Measurements from ENCODE around the gene SBK3.

Gene SBK3, protein sequence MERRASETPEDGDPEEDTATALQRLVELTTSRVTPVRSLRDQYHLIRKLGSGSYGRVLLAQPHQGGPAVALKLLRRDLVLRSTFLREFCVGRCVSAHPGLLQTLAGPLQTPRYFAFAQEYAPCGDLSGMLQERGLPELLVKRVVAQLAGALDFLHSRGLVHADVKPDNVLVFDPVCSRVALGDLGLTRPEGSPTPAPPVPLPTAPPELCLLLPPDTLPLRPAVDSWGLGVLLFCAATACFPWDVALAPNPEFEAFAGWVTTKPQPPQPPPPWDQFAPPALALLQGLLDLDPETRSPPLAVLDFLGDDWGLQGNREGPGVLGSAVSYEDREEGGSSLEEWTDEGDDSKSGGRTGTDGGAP

DNA sequence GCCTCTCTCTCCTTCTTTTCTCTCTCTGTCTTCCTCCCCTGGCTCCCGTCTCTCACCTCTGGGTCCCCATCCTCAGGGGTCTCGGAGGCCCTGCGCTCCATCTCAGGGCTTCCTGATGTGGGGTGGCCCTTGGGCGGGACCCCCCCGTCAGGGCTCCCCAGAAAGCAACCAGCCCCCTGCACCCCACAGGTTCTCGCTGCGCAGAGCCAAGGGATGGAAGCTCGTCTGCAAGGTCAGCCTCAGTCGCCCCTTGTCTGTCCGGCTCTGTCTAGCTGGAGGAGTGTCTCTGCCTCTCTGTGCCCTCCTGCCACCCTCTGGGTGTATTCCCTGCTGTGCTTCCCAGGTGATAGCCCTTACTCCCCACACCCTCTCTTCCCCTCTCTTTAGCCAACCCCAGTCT is at the start of gene SBK3:
Gene SBK3 (minus strand): TSS at position 101 of the 400 bp plus-strand sequence. CDS start 0 bp downstream, at position 101.
- H3K4me3 ChIP-seq (ENCODE audit: low read depth, low read length) = no peak within 1 kb of the TSS
- DNase-seq (ENCODE audit: low read depth) = no peak
- no peak for TF ChIP-seq POLR2A (IDR thresholded peaks at IDR 0.05; ENCODE audit: extremely low read depth, insufficient read length)
- TF ChIP-seq, protein P1, sequence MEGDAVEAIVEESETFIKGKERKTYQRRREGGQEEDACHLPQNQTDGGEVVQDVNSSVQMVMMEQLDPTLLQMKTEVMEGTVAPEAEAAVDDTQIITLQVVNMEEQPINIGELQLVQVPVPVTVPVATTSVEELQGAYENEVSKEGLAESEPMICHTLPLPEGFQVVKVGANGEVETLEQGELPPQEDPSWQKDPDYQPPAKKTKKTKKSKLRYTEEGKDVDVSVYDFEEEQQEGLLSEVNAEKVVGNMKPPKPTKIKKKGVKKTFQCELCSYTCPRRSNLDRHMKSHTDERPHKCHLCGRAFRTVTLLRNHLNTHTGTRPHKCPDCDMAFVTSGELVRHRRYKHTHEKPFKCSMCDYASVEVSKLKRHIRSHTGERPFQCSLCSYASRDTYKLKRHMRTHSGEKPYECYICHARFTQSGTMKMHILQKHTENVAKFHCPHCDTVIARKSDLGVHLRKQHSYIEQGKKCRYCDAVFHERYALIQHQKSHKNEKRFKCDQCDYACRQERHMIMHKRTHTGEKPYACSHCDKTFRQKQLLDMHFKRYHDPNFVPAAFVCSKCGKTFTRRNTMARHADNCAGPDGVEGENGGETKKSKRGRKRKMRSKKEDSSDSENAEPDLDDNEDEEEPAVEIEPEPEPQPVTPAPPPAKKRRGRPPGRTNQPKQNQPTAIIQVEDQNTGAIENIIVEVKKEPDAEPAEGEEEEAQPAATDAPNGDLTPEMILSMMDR (IDR thresholded peaks at IDR 0.05; ENCODE audit: low read depth, low read length) = no peak
- TF ChIP-seq, protein P2, sequence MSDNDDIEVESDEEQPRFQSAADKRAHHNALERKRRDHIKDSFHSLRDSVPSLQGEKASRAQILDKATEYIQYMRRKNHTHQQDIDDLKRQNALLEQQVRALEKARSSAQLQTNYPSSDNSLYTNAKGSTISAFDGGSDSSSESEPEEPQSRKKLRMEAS (IDR thresholded peaks at IDR 0.05; ENCODE audit: low read depth, low read length) = no peak
- TF ChIP-seq MYC (IDR thresholded peaks at IDR 0.05; ENCODE audit: low read depth, low read length) = no peak

DNA sequence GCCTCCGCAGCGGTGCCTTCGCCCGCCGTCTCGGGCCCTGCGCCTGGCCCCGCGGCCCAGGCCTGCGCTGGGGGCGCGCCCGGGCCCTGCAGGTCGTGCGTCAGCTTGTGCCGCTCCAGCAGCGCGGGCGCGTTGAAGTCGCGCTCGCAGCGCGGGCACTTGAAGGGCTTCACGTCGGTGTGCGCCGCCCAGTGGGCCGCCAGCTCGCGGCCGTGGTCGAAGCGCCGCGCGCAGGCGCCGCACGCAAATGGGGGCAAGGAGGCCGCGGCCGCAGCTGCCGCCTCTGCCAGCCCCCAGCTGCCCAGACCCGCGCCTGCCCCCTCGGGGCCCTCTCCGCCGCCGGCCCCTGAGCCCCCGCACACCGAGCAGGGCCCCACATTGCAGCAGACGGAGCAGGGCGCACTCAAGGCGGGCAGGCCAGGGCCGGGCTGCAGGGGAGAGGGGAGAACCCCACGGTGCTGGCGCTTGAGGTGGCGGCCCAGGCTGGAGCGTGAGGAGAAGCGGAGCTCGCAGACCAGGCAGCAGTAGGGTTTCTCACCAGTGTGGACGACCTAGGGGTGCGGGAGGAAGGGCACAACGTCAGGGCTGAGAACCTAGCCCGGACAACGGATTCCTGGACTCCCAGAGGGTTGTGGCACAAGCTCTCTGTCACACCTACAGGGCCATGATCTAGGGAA is 47.9 kb upstream of the SBK3 start:
- TF ChIP-seq, protein P2 (IDR thresholded peaks at IDR 0.05; ENCODE audit: low read depth, low read length) = no peak
- TF ChIP-seq MYC (IDR thresholded peaks at IDR 0.05; ENCODE audit: low read depth, low read length) (no peak), POLR2A (IDR thresholded peaks at IDR 0.05; ENCODE audit: extremely low read depth, insufficient read length) (no peak)
- TF ChIP-seq, protein P1 (IDR thresholded peaks at IDR 0.05; ENCODE audit: low read depth, low read length) = no peak
- DNase-seq (ENCODE audit: low read depth) = no peak
- no peak overlapping the region for H3K4me3 ChIP-seq (ENCODE audit: low read depth, low read length)

DNA sequence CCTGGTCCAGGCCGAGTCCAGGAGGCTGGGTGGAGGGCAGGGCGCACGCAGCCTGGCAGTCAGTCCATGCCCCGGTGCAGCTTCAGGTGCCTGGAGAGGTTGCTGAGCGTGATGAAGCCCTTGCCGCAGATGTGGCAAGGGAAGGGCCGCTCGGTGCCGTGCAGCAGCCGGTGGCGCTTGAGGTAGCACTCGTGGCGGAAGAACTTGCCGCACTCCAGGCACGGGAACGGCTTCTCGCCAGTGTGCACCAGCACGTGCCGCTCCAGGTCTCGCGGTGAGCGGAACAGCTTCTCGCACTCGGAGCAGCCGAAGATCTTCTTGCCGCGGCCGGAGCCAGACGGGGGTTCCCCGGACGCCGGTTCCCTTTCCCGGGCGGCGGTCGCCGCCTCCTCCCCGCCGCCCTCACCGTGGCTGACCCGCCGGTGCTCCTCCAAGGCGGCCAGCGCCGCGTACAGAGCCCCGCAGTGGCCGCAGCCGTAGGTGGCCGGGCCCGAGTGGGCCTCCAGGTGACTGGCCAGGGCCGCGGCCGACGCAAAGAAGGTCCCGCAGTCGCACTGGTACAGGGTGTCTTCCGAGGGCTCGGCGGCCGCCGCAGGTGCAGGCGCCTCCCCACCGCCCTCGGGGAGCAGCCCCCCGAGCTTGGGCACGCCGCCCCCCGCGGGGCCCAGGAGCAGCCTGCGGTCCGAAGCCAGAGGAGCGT is 47.2 kb upstream of the SBK3 start:
- no peak for DNase-seq (ENCODE audit: low read depth)
- no peak overlapping the region for H3K4me3 ChIP-seq (ENCODE audit: low read depth, low read length)
- no peak for TF ChIP-seq POLR2A (IDR thresholded peaks at IDR 0.05; ENCODE audit: extremely low read depth, insufficient read length)
- TF ChIP-seq, protein P1 (IDR thresholded peaks at IDR 0.05; ENCODE audit: low read depth, low read length) = no peak
- TF ChIP-seq, protein P2 (IDR thresholded peaks at IDR 0.05; ENCODE audit: low read depth, low read length) = no peak
- TF ChIP-seq MYC (IDR thresholded peaks at IDR 0.05; ENCODE audit: low read depth, low read length) = no peak

DNA sequence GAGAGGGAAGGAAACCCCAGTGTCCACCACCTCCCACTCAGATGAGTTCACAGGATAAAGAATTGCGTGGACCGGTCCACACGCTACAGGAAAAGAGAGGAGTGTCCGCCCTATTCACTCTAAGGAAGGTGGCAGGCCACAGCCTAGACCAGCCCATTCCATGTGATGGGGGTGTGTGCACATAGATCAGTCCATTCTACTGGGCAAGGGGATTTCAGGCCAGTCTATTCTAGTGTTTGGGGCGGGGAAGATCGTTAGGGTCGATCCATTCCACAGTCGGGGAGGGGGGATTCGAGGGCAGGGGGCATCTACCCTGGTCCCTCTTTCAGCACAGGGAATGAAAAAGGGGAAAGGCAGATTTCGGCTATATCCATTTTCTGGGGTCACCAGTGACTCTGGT is 46.2 kb upstream of the SBK3 start:
- peak; percentile 20 for DNase-seq (ENCODE audit: low read depth)
- TF ChIP-seq, protein P1 (IDR thresholded peaks at IDR 0.05; ENCODE audit: low read depth, low read length) = no peak
- TF ChIP-seq MYC (IDR thresholded peaks at IDR 0.05; ENCODE audit: low read depth, low read length) (no peak), POLR2A (IDR thresholded peaks at IDR 0.05; ENCODE audit: extremely low read depth, insufficient read length) (no peak)
- TF ChIP-seq, protein P2 (IDR thresholded peaks at IDR 0.05; ENCODE audit: low read depth, low read length) = no peak
- no peak overlapping the region for H3K4me3 ChIP-seq (ENCODE audit: low read depth, low read length)

DNA sequence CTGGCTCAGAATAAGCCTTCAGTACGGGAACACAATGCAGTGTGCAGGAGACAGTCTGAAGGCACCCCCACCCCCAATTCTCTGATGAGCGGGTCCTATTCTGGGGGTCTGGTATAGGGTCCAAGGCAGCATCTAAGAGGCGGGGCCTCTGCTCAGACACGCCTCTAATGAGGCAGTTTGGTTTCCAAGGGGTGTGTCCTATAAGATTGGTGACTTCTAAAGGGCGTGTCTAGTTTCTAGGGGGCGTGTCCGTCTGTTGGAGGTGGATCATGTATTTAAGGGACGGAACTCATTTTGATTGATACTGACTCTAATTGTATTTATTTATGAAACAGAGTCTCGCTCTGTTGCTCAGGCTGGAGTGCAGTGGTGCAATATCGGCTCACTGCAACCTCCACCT is 45.3 kb upstream of the SBK3 start:
- no peak for TF ChIP-seq MYC (IDR thresholded peaks at IDR 0.05; ENCODE audit: low read depth, low read length)
- TF ChIP-seq, protein P1 (IDR thresholded peaks at IDR 0.05; ENCODE audit: low read depth, low read length) = no peak
- TF ChIP-seq POLR2A (IDR thresholded peaks at IDR 0.05; ENCODE audit: extremely low read depth, insufficient read length) = no peak
- TF ChIP-seq, protein P2 (IDR thresholded peaks at IDR 0.05; ENCODE audit: low read depth, low read length) = no peak
- H3K4me3 ChIP-seq (ENCODE audit: low read depth, low read length) = no peak overlapping the region
- DNase-seq (ENCODE audit: low read depth) = peak; percentile 25
